Body of pancreas (tissue), 4 donors: ENCODE data around the gene DAZAP1. TPM values are rescaled to one million over a fixed set of nuclear protein-coding genes. Genes with fewer than 3 reads are reported as not detected.

ENCODE experiments used
- ATAC-seq: fragments of 150-250 bp; one replicate; pipeline ENCODE4 v1.9.1; 2016
- DNase-seq, 4 donors: peaks; one replicate each; pipeline ENCODE4 v3.0.0-alpha.2; 2019
- H3K27ac ChIP-seq, 4 donors: fragments of 200-600 bp; sonication (generic); 1 replicate in 3 of 4; 2 replicates in 1 of 4; pipeline versions ENCODE4 v1.5.1 to v1.6.1; 2016 to 2019; ENCODE audit warnings: mild to moderate bottlenecking in 1 of 4, mixed read lengths in 1 of 4, moderate library complexity in 1 of 4
- H3K27me3 ChIP-seq, 2 donors: fragments of 200-600 bp; sonication (generic); one replicate each; pipeline ENCODE4 v1.6.0; 2016; ENCODE audit warnings: mild to moderate bottlenecking in 1 of 2
- H3K36me3 ChIP-seq, 2 donors: fragments of 200-600 bp; sonication (generic); replicated peaks in 1 of 2; 2 replicates each; pipeline ENCODE4 v1.5.1; 2016; ENCODE audit warnings: low read depth in 2 of 2; ENCODE audit not compliant: insufficient read depth in 1 of 2
- H3K4me1 ChIP-seq: fragments of 200-600 bp; sonication (generic); one replicate; pipeline ENCODE4 v1.6.0; 2016
- H3K4me3 ChIP-seq, 2 donors: fragments of 200-600 bp; sonication (generic); 1 replicate in 1 of 2; 2 replicates in 1 of 2; pipeline ENCODE4 v1.5.1; 2016 to 2019
- H3K9me3 ChIP-seq, 3 donors: fragments of 200-600 bp; sonication (generic); 1 replicate in 2 of 3; 2 replicates in 1 of 3; pipeline ENCODE4 v1.5.1; 2016
- CTCF ChIP-seq, 7 experiments: fragments of 450-650 bp in 4 of 7; fragments of 200-600 bp in 3 of 7; sonication (generic) in 3 of 7; IDR thresholded peaks; one replicate each; pipeline ENCODE4 v1.5.1; 2016 to 2019; ENCODE audit warnings: antibody characterized with exemption in 7 of 7
- POLR2A ChIP-seq, 3 donors: fragments of 450-650 bp; IDR thresholded peaks; one replicate each; pipeline ENCODE4 v1.6.1; 2016; ENCODE audit warnings: antibody characterized with exemption in 3 of 3, mild to moderate bottlenecking in 2 of 3
- WGBS, 2 donors: methylation state at CpG; one replicate each; pipeline ENCODE4 v1.1.5; 2017; 5-methylcytosine and 5-hydroxymethylcytosine counted together
- intact Hi-C: fragments of 100-400 bp; cut with DNase I; formaldehyde crosslinking; loops from one replicate; pipeline ENCODE4 v1.15.1; 2023
- total RNA-seq, 2 donors: library from RNA; depleted of rRNA; stranded (reverse); fragments of >200 nt; gene quantifications; one replicate each; pipeline ENCODE4 v1.1.0, GENCODE V29; 2016

The DAZAP1 gene
- total RNA-seq, 2 donors from 2014 or later: 25.4 to 63.3 TPM

- DNase-seq (peak in 3 of 4 donors; percentile 46 to 64 (median 49)), ATAC-seq (no peak)
- no peaks in the 10 kb centered on the region for H3K27me3 ChIP-seq
- peaks cover 84% of the 10 kb centered on the region for H3K4me1 ChIP-seq
- no peak overlapping the region for H3K4me3 ChIP-seq
- H3K36me3 ChIP-seq: no peaks in the 10 kb centered on the region
- WGBS, 2 donors: 71 to 82% methylated on average over 13 to 29 of the region's 29 CpGs
- H3K27ac ChIP-seq: peak overlapping the region in 3 of 4 donors; percentile 94 to 98 (median 95)
- TF ChIP-seq POLR2A (IDR thresholded peaks at IDR 0.05): no peak
- no peak for TF ChIP-seq CTCF (IDR thresholded peaks at IDR 0.05)
- intact Hi-C loops: no loop called here
- no peaks in the 10 kb centered on the region for H3K9me3 ChIP-seq
Measured at GRCh38 chr19:1411255-1412191, 4.1 kb downstream of the DAZAP1 start.

- no peak for DNase-seq
- peaks cover 88% of the 10 kb centered on the region for H3K4me1 ChIP-seq
- no peak for ATAC-seq
- no peak overlapping the region for H3K4me3 ChIP-seq
- H3K27me3 ChIP-seq: no peaks in the 10 kb centered on the region
- H3K9me3 ChIP-seq: no peaks in the 10 kb centered on the region
- peak overlapping the region in 3 of 4 donors; percentile 94 to 98 (median 95) for H3K27ac ChIP-seq
- intact Hi-C loops: no loop called here
- WGBS, 2 donors: 62 to 69% methylated on average over 15 to 21 of the region's 21 CpGs
- H3K36me3 ChIP-seq: no peaks in the 10 kb centered on the region
- TF ChIP-seq POLR2A (IDR thresholded peaks at IDR 0.05): no peak
- no peak for TF ChIP-seq CTCF (IDR thresholded peaks at IDR 0.05)
Measured at GRCh38 chr19:1412323-1412923, 5.0 kb downstream of the DAZAP1 start.

GRCh38 chr19:1412995-1413800, 5.8 kb downstream of the DAZAP1 start:
- DNase-seq: peak in 2 of 4 donors; percentile 42 to 49
- Histone ChIP-seq H3K4me1 (peaks cover 96% of the 10 kb centered on the region), H3K27me3 (no peaks in the 10 kb centered on the region), H3K4me3 (no peak overlapping the region), H3K9me3 (no peaks in the 10 kb centered on the region), H3K27ac (peak overlapping the region; percentile 29 to 98 (median 94)), H3K36me3 (no peaks in the 10 kb centered on the region)
- ATAC-seq: no peak
- intact Hi-C loops: no loop called here
- WGBS, 2 donors: 61 to 77% methylated on average over 19 to 36 of the region's 36 CpGs
- TF ChIP-seq POLR2A (IDR thresholded peaks at IDR 0.05) (no peak), CTCF (IDR thresholded peaks at IDR 0.05) (no peak)

GRCh38 chr19:1416014-1416841, 8.8 kb downstream of the DAZAP1 start:
- intact Hi-C loops: no loop called here
- no peak overlapping the region for H3K4me3 ChIP-seq
- ATAC-seq: no peak
- no peaks in the 10 kb centered on the region for H3K27me3 ChIP-seq
- TF ChIP-seq POLR2A (IDR thresholded peaks at IDR 0.05): no peak
- no peak for TF ChIP-seq CTCF (IDR thresholded peaks at IDR 0.05)
- peak in 2 of 4 donors; percentile 43 to 67 for DNase-seq
- H3K36me3 ChIP-seq: peaks cover 6 to 14% of the 10 kb centered on the region in 2 donors
- H3K9me3 ChIP-seq: no peaks in the 10 kb centered on the region
- H3K27ac ChIP-seq: peak overlapping the region; percentile 94 to 98 (median 96)
- peaks cover 79% of the 10 kb centered on the region for H3K4me1 ChIP-seq
- 42 to 45% methylated on average over 22 to 28 of the region's 28 CpGs for WGBS, 2 donors
